Fibroblast of skin of right quadriceps (primary cell): ENCODE measurements around the gene PXDC1.
"Not testable (repeated sequence)": the region's sequence is repeated elsewhere in the genome, so short reads cannot be mapped to it uniquely, and the experiment has no call there.

Source experiments
- DNase-seq: peaks from one replicate; pipeline ENCODE4 v3.0.0-alpha.2; 2013

PXDC1 gene

GRCh38 chr6:3707751-3708412 lies 43.6 kb downstream of the PXDC1 start:
- DNase-seq = no peak

- DNase-seq = no peak
Observed at GRCh38 chr6:3707024-3707423, 44.5 kb downstream of the PXDC1 start.

GRCh38 chr6:3706547-3706946 lies 45.0 kb downstream of the PXDC1 start:
- DNase-seq = no peak

- no peak for DNase-seq
Observed at GRCh38 chr6:3701631-3702030, 49.9 kb downstream of the PXDC1 start.

- DNase-seq = no peak
Observed at GRCh38 chr6:3699231-3699630, 52.3 kb downstream of the PXDC1 start.

GRCh38 chr6:3698021-3698420 lies 53.5 kb downstream of the PXDC1 start:
- DNase-seq = no peak

- peak; percentile 95 for DNase-seq
Observed at GRCh38 chr6:3697609-3698008, 53.9 kb downstream of the PXDC1 start.

- DNase-seq = no peak
Observed at GRCh38 chr6:3696525-3697088, 54.9 kb downstream of the PXDC1 start.

GRCh38 chr6:3695065-3695817 lies 56.3 kb downstream of the PXDC1 start:
- DNase-seq = no peak

- peak; percentile 39 for DNase-seq
Observed at GRCh38 chr6:3693831-3694230, 57.7 kb downstream of the PXDC1 start.

- no peak for DNase-seq
Observed at GRCh38 chr6:3690506-3690905, 61.0 kb downstream of the PXDC1 start.

GRCh38 chr6:3687847-3688246 lies 63.7 kb downstream of the PXDC1 start:
- no peak for DNase-seq

GRCh38 chr6:3683331-3683730 lies 68.2 kb downstream of the PXDC1 start:
- no peak for DNase-seq

- no peak for DNase-seq
Observed at GRCh38 chr6:3678946-3679345, 72.6 kb downstream of the PXDC1 start.

- DNase-seq = not testable (repeated sequence)
Observed at GRCh38 chr6:3677751-3678150, 73.8 kb downstream of the PXDC1 start.

GRCh38 chr6:3677351-3677750 lies 74.2 kb downstream of the PXDC1 start:
- not testable (repeated sequence) for DNase-seq
